A673 (cell line): Measurements from ENCODE around the gene LCN10. TPM values are rescaled to one million over a fixed set of nuclear protein-coding genes. Genes with fewer than 3 reads are reported as not detected.

Experiments used
- BruUV-seq: library from RNA; stranded (reverse); fragments of 400-500 nt; replicated peaks from 2 replicates; lab custom pipeline; 2021; lab: Mats Ljungman, UMichigan
- CTCF ChIA-PET: fragments of 300-600 bp; sonication (Branson Sonifier 250); formaldehyde crosslinking; loops from one replicate; lab custom pipeline; 2022; ENCODE audit warnings: antibody characterized with exemption; lab: Charles Lee
- POLR2A ChIA-PET: fragments of 300-600 bp; sonication (Branson Sonifier 250); formaldehyde crosslinking; loops from one replicate; lab custom pipeline; 2022; ENCODE audit warnings: antibody characterized with exemption; ENCODE audit not compliant: low non-redundant PET; lab: Charles Lee
- DNase-seq: peaks from one replicate; pipeline ENCODE4 v3.0.0-alpha.2; 2015; ENCODE audit warnings: low spot score
- H3K27ac ChIP-seq: fragments of 200-600 bp; sonication (generic); 2 replicates; pipeline ENCODE4 v1.5.1; 2016; ENCODE audit warnings: mixed run types, low read depth, mild to moderate bottlenecking, mixed read lengths, antibody characterized with exemption, low read length; ENCODE audit not compliant: poor library complexity, severe bottlenecking
- H3K27me3 ChIP-seq: fragments of 200-600 bp; sonication (generic); replicated peaks from 2 replicates; pipeline ENCODE4 v1.6.1; 2017; ENCODE audit warnings: mixed run types, low read depth, mild to moderate bottlenecking, mixed read lengths, antibody characterized with exemption, low read length; ENCODE audit not compliant: insufficient read depth, poor library complexity
- H3K36me3 ChIP-seq: fragments of 200-600 bp; sonication (generic); 2 replicates; pipeline ENCODE4 v1.6.1; 2016; ENCODE audit warnings: mixed run types, mild to moderate bottlenecking, mixed read lengths, antibody characterized with exemption, low read length; ENCODE audit not compliant: insufficient read depth, poor library complexity, severe bottlenecking
- H3K4me1 ChIP-seq: fragments of 200-600 bp; sonication (generic); 2 replicates; pipeline ENCODE4 v1.6.1; 2017; ENCODE audit warnings: mixed run types, mild to moderate bottlenecking, mixed read lengths, antibody characterized with exemption, low read length; ENCODE audit not compliant: insufficient read depth, poor library complexity, severe bottlenecking
- H3K4me3 ChIP-seq: fragments of 200-600 bp; sonication (generic); 2 replicates; pipeline ENCODE4 v1.5.1; 2016; ENCODE audit warnings: low read depth, mixed run types, mild to moderate bottlenecking, mixed read lengths, low read length; ENCODE audit not compliant: poor library complexity, severe bottlenecking
- H3K9me3 ChIP-seq: fragments of 200-600 bp; sonication (generic); 2 replicates; pipeline ENCODE4 v1.6.1; 2016; ENCODE audit warnings: mixed run types, low read depth, mild to moderate bottlenecking, mixed read lengths, antibody characterized with exemption, low read length; ENCODE audit not compliant: poor library complexity, severe bottlenecking
- EZH2 ChIP-seq: fragments of 200-600 bp; sonication (generic); IDR thresholded peaks from 2 replicates; pipeline ENCODE4 v1.6.1; 2017; ENCODE audit warnings: borderline replicate concordance, low read depth, mild to moderate bottlenecking, mixed read lengths, antibody characterized with exemption, low read length; ENCODE audit not compliant: poor library complexity, severe bottlenecking
- intact Hi-C: fragments of 100-400 bp; cut with micrococcal nuclease; formaldehyde crosslinking; loops from one replicate; pipeline ENCODE4 v1.10.0; 2022; ENCODE audit not compliant: unreplicated experiment
- total RNA-seq: library from RNA; stranded (reverse); gene quantifications from 2 replicates; pipeline ENCODE4 v1.2.3, GENCODE V29; 2021
- TF ChIP-seq, protein P1 (sequence below): fragments of 300-800, 200-600 bp; sonication (generic); conservative IDR thresholded peaks from 2 replicates; pipeline ENCODE4 v1.5.1; 2017; ENCODE audit warnings: low read depth, mild to moderate bottlenecking, antibody characterized with exemption, low read length, moderate library complexity, mixed read lengths

LCN10 gene
- total RNA-seq, 1 experiment from 2014 or later, result 0.15 TPM

DNA sequence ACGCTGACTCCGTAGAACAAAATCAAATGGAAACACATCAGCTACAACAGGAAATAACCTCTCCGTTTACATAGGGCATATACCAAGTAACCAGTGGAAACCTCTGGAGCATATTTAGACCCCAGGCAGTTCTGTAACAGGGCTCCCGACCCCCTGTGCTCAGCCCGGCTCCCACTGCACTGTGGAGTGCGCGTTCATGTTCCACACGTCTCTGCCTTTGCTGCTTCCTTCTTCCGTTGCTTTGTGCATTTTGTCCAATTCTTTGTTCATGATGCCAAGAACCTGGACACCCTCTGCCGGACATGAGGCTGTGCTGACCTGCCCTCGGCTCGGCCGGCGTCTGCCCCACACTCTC is 49.6 kb downstream of the LCN10 start:
- H3K4me1 ChIP-seq, result peaks cover 4% of the 10 kb centered on the region
- no peaks in the 10 kb centered on the region for H3K36me3 ChIP-seq
- POLR2A ChIA-PET, result no interaction called here
- CTCF ChIA-PET, result no interaction called here
- H3K27ac ChIP-seq, result no peak overlapping the region
- H3K4me3 ChIP-seq, result no peak overlapping the region
- TF ChIP-seq EZH2, result no peak
- TF ChIP-seq, protein P1, sequence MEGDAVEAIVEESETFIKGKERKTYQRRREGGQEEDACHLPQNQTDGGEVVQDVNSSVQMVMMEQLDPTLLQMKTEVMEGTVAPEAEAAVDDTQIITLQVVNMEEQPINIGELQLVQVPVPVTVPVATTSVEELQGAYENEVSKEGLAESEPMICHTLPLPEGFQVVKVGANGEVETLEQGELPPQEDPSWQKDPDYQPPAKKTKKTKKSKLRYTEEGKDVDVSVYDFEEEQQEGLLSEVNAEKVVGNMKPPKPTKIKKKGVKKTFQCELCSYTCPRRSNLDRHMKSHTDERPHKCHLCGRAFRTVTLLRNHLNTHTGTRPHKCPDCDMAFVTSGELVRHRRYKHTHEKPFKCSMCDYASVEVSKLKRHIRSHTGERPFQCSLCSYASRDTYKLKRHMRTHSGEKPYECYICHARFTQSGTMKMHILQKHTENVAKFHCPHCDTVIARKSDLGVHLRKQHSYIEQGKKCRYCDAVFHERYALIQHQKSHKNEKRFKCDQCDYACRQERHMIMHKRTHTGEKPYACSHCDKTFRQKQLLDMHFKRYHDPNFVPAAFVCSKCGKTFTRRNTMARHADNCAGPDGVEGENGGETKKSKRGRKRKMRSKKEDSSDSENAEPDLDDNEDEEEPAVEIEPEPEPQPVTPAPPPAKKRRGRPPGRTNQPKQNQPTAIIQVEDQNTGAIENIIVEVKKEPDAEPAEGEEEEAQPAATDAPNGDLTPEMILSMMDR, result no peak
- intact Hi-C loops, result no loop called here
- no peaks in the 10 kb centered on the region for H3K9me3 ChIP-seq
- no TSS peak for BruUV-seq
- no peaks in the 10 kb centered on the region for H3K27me3 ChIP-seq
- no peak for DNase-seq

- BruUV-seq, result no TSS peak
- POLR2A ChIA-PET, result no interaction called here
- CTCF ChIA-PET, result no interaction called here
- no peak for TF ChIP-seq EZH2
- intact Hi-C loops, result no loop called here
- H3K4me1 ChIP-seq, result no peaks in the 10 kb centered on the region
- H3K27ac ChIP-seq, result no peak overlapping the region
- H3K36me3 ChIP-seq, result no peaks in the 10 kb centered on the region
- H3K9me3 ChIP-seq, result no peaks in the 10 kb centered on the region
- no peaks in the 10 kb centered on the region for H3K27me3 ChIP-seq
- no peak for DNase-seq
- no peak overlapping the region for H3K4me3 ChIP-seq
Measured at GRCh38 chr9:136692185-136693134, 50.3 kb downstream of the LCN10 start.

- intact Hi-C loops, result no loop called here
- no peaks in the 10 kb centered on the region for H3K36me3 ChIP-seq
- TF ChIP-seq, protein P1, result no peak
- no peak for TF ChIP-seq EZH2
- no peaks in the 10 kb centered on the region for H3K27me3 ChIP-seq
- CTCF ChIA-PET, result no interaction called here
- POLR2A ChIA-PET, result no interaction called here
- BruUV-seq, result no TSS peak
- DNase-seq, result no peak
- no peaks in the 10 kb centered on the region for H3K9me3 ChIP-seq
- H3K4me3 ChIP-seq, result no peak overlapping the region
- no peak overlapping the region for H3K27ac ChIP-seq
- no peaks in the 10 kb centered on the region for H3K4me1 ChIP-seq
Measured at GRCh38 chr9:136691316-136692184, 51.2 kb downstream of the LCN10 start.
